Measurements from ENCODE around the gene KRT6C.

The KRT6C gene

DNA sequence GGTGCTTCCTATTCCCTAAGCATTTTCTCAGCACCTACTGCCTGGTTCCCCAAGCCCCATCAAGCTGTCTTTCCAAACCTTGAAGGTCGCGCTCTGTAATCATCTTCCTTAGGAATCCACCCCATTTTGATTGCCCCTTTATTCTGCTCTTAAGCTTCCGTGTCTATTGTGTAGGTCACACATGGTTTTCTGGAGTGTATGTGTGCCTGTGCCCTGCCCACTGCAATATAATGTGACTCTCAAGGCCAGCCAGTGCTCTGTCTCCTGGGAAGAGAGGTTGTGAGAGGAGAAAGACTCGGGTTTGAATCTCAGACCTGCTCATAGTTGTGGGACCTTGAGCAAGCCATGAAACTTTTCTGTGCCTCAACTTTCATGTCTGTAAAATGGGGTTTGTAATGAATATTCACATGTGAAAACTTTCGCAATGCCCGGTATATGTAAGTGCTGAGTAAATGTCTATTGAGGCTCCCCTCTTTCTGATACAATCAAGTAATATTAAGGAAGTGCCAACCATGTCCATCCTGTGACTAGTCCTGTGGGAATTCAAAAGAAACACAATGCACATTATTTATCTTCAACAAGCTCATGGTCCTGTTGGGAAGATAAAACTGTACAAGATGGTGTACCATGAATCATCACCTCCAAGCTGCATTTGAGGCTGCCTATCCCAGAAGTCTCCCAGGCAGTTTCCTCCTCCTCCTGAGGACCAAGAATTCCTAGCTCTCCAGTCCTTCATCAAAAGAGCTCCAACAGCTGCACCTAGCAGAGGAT is 38.7 kb downstream of the KRT6C start:
- no peak for DNase-seq (ENCODE audit: low read depth)

DNA sequence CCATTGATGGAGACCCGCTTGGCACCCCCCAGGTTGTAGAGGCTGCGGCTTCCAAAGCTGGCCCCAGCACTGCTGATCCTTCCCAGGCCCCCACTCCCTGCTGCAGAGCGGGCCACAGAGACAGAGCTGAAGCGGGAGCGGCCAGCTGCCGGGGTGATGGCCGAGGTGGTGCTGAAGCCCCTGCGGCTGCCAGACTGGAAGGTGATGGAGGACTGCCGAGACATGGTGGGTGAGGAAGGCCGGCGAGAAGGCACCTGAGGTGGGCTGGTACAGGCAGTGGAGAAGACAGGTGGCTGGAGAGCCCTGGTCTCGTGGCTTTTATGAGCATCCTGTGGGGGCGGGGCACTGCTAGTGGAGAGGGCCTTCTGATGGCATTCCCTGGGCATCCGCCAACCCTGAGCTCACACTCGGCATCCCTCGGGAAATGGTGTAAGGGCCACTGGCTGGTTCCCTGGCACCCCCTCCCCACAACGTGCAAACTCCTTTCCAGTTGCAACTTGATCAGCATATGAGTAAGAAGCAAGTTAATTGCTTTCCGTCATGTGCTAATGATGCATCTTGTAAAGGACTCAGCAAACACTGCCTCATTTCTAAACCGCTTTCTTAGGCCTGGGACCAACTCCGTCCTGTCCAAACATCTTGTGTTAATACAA is 39.4 kb downstream of the KRT6C start, which contains the start of gene KRT75:
KRT75 (minus strand) TSS at position 291 of the 653 bp plus-strand sequence; CDS start at position 224, 67 bp downstream.
- no peak for DNase-seq (ENCODE audit: low read depth)

DNA sequence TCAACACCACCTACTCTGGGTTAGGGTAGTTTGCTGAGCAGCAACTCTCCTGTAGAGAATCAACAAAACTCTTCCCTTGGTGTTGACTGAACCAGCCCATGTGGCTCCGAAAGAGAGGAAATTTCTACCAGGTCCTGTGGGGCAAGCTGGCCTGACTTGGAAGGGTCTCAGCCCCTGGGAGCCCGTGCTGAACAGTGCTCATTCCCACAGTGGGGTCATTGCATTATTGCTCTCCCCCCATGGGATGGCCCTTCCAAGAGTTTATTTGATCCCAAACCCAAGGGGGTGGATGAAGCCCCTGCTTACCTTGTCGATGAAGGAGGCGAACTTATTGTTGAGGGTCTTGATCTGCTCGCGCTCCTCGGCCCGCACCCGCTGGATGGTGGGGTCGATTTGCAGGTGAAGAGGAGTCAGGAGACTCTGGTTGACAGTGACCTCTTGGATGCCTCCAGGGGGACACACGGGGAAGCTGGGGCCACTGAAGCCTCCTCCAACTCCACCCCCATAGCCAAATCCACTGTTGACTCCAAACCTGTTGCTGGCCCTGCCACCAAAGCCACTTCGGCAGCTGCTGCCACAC is 40.0 kb downstream of the KRT6C start:
- DNase-seq (ENCODE audit: low read depth): no peak

DNA sequence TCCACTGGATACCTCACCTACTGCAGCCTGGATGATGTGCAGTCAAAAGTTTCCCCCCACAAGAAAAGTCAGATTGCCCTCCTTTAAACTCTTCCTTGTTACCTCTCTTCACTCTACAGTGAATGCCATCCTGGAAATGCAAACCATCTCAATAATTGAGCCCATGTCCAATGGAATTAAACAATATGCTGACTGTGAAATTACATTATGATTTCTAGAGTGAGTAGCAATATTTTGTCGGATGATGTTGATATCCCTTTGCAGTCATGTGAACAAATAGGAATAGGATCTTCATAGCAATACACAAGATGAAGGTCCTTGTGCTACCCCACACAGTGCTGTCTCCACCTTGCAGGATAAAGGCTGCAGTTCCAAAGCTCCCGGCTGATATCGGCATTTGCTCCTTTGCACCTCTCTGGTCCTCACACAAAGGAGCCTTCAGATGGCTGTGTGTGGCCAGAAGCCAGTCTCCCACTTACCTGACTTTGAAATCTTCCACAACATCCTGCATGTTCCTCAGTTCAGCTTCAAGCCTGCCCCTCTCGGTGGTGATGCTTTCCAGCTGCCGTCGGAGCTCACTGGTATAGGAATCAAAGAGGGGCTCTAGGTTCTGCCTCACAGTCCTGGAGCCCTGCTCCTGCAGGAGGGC is 40.9 kb downstream of the KRT6C start:
- no peak for DNase-seq (ENCODE audit: low read depth)

DNA sequence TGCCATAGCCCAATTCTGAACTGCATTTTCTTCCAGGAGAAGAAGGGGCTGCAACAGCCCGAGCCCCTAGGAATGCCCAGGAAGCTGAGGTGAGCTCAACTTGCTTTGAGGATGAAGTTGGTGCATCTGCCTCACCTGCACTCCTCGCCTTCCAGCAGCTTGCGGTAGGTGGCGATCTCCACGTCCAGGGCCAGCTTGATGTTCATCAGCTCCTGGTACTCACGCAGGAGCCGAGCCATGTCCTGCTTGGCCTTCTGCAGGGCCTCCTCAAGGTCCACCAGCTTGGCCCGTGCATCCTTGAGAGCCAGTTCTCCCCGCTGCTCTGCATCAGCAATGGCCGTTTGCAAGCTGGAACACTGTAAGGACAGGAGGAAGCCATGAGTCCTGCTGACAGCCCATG is 45.5 kb downstream of the KRT6C start:
- DNase-seq (ENCODE audit: low read depth): no peak

DNA sequence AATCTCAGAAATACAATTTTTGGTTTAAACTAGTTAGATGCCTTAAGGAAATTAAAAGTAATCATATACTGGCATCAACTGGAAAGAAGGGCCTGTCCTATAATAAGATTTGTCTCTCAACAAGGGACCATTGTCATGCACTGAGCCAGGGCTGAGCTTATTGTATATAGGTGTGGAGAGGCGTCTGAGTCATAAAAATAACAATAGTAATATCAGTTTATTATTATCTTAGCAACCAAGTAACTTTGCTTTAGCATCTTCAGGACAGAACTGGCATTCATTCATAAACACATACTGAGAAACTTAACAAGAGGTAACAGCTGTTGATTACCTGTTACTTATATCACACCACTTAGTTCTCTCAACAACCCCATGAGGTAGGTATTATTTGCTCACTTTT is 46.5 kb downstream of the KRT6C start:
- DNase-seq (ENCODE audit: low read depth): no peak

DNA sequence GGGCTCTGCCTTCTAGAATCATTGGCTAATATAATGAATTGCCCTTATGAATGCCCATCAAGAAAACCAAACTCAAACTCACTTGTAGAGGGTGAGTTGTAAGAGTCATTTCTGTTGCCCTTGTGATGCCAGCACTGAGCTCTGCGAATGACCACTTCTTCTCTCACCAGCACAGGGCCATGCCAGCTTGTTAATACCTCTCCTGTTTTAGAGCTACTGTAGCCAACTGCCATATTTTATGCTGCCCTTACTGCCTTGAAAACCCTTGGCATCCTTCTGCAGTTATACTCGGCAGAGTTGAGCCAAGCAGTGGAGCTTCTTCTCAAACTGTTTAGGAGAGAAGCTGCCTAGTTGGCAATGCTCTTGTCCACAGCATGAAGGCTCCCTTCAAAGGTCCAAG is 47.6 kb downstream of the KRT6C start:
- no peak for DNase-seq (ENCODE audit: low read depth)

DNA sequence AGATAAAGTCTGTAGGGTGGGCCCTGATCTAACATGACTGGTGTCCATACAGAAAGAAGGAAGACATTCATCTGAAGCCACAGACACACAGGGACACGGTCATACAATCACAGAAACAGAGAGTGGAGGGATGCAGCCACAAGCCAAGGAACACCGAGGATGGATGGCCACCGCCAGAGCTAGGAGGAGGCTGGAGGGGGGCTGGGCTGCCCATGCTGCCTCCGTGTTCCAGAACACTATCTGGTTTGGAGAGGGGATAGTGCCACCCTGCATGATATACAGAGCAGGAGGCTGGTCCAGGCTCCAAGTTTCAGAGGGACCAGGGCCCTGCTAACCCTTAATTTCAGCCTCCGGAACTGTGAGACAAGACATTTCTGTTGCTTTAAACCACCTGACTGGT is 48.1 kb downstream of the KRT6C start:
- DNase-seq (ENCODE audit: low read depth): no peak

DNA sequence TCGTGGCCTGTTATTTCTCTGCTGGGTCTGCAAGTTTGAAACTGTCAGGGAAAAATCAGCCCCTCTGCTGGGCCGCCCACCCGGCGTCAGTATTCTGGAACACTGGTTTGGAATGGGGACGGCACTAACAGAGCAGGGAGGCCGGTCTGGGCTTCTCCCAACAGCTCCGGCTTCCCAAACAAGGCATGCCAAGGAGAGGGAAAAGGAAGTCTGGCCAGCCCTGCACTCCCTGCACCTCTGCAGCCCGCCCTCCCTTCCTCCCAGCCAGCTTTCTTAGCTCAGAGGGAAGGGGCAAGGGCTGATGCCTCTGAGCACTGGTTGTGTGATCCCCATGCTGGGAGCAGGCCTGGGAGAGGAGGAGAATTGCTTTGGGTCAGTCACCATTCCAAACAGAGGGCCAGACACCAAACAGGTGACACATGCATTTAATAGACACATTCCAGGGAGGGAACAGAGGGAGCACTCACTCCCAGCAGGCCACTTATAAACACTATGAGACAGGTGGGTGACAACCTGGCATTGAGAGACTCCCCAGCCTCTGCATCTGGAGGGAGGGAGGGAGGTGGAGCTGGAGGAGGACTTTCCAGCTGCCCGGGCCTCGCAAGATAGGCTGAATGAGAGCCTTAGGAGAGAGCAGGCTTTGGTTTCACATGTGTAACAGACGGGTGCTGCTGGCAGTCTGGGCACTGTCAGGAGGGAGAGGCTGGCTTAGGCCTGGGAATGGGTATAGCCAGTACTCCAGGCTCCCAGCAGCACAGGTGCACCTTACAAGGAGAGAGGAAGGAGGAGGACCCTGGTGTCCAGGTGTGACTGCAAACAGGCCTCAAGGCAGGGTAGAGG is 49.7 kb downstream of the KRT6C start:
- DNase-seq (ENCODE audit: low read depth): no peak

DNA sequence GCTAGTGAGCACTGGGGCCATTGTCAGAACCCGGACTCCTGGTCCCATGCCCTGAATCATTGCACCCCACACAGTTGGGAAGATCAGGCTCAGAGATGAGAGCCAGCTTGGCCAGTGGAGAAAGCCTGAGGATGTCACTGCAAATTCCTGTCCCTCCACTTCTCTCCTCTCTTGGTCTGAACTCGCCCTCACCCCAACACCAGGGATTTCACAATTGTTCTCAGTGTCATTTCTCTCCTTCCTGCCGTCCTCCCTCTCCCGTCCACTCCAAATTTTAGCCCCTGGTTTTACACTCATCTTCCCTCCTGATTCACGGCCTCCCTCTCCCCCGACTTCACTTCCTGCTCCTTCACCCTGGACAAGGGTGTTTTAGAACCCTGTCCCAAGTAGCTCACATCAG is 50.6 kb downstream of the KRT6C start:
- no peak for DNase-seq (ENCODE audit: low read depth)

DNA sequence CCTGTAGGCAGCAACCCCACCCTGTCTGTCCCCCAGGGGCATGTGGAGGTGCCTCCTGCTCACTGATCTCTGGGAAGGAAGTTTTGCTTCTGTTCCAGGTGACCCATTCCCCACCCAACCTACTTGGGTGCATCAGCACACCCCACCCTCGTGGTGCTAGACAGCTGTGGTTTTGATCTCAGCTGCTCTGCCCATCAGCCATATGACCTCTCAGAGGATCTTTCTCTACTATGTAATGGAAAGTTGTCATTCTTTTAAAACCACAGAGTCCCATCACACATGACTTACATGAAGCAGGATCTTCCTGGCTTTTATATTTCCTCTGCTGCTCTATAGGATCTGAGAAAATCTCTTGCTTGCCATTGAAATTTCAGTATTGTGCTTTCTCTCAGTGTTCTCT is 53.9 kb downstream of the KRT6C start:
- no peak for DNase-seq (ENCODE audit: low read depth)

DNA sequence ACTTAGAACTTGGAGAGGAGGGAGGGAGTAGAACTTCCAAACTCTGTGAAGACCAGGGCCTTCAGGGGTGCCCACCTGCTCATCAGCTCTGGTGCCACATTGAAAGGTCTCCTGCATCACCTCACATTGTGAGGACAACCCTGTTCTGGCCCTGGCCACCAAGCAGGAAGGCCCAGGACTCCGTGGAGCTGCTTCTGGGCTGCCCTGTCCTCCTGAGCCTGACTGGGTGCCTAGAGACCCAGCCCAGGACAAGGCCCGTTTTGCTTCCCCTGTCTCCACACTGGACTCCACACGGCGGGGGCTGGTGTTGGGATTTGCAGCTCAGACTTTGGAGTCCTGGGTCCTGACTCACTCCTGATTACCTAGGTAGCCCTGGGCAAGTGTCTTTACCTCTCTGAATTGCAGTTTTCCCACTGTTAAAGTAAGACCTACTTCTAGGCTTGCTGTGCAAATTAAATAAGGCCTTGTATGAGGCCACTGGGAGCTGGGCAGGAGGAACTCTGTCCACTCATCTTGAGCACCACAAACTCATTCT is 55.0 kb downstream of the KRT6C start:
- DNase-seq (ENCODE audit: low read depth): no peak
